ELF-1 (cell line): ENCODE results near the gene OR10T2.
"Not testable (repeated sequence)": the region's sequence is repeated elsewhere in the genome, so short reads cannot be mapped to it uniquely, and the experiment has no call there.

Experiments used
- DNase-seq: peaks from one replicate; pipeline ENCODE4 v3.0.0-alpha.2; 2016; ENCODE audit warnings: low read depth, low spot score

OR10T2 gene, protein sequence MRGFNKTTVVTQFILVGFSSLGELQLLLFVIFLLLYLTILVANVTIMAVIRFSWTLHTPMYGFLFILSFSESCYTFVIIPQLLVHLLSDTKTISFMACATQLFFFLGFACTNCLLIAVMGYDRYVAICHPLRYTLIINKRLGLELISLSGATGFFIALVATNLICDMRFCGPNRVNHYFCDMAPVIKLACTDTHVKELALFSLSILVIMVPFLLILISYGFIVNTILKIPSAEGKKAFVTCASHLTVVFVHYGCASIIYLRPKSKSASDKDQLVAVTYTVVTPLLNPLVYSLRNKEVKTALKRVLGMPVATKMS

DNA sequence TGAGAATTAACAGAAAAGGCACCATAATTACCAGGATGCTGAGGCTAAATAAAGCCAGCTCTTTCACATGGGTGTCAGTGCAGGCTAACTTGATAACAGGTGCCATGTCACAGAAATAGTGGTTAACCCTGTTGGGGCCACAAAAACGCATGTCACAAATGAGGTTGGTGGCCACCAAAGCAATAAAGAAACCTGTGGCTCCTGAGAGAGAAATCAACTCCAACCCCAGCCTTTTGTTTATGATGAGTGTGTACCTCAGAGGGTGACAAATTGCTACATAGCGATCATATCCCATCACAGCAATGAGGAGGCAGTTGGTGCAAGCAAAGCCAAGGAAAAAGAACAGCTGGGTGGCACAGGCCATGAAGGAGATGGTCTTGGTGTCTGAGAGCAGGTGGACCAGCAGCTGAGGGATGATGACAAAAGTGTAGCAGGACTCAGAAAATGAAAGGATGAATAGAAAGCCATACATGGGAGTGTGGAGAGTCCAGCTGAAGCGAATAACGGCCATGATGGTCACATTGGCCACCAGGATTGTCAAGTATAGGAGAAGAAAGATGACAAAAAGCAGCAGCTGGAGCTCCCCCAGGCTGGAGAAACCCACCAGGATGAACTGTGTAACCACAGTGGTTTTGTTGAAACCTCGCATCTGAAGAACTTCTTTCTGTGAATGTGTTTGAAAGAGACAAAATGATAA, at the start of gene OR10T2:
Gene OR10T2 (minus strand): TSS at position 649 of the 697 bp plus-strand sequence. CDS start 0 bp downstream, at position 649.
- no peak for DNase-seq

DNA sequence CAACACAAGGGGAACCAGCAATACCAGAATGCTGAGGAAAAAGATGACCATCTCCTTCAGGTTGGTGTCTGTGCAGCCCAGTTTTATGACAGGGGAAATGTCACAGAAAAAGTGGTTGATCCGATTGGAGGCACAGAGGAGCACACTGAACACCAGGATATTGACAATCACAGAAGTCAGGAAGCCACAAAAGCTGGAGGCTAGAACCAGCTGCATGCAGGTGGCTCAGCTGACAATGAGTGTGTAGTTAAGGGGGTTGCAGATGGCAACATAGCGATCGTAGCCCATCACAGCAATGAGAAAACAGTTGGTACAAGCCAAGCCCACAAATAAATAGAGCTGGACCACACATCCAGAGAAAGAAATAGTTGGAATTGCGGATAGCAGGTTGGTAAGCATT, 46.1 kb upstream of the OR10T2 start:
- DNase-seq = no peak

DNA sequence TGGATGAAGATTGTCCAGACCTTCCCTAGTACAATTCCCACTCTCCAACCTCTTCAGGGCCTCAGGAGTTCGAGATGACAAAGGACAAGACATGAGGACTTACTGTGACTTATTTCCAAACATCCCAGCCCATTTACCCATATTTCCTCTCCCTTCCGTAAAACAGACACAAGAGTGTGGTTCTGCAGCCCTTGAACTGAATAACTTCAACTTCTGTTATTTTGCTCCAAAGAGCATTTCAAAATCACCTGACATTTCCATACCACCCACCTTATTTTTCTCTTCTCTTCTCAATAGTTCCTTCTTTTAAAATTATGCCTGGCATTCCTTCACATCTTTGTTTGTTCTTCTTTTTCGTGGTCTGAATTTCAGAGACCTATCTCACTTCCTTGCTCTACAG, 35.5 kb upstream of the OR10T2 start:
- DNase-seq = no peak

DNA sequence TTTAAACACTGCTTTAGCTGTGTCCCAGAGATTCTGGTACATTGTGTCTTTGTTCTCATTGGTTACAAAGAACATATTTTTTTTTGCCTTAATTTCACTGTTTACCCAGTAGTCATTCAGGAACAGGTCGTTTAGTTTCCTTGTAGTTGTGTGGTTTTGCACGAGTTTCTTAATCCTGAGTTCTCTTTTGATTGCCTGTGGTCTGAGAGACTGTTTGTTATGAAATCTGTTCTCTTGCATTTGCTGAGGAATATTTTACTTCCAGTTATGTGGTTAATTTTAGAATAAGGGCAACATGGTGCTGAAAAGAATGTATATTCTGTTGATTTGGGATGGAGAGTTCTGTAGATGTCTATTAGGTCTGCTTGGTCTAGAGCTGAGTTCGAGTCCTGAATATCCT, 30.9 kb upstream of the OR10T2 start:
- DNase-seq = not testable (repeated sequence)

DNA sequence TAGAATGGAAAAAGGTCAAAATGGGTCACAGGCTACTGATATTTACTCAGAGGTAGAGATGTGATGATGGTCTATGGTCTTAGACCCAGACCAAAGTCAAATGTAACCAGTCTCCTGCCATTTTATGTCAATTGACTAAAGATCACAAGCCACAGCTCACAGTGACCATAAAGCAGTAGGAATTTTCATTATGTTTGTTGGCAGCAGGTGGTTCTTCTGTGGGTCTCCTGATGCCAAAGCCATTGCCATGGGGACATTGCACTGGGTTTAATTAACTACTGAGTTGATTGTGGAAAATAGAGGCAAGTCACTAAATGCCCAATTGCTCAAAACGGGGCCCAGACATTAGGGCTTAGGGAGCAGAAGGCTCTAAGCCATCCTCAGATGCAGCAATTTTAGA, 26.9 kb upstream of the OR10T2 start, which contains the start of gene OR10K2:
Gene OR10K2 (minus strand): TSS at position 101 of the 400 bp plus-strand sequence. CDS start 5,371 bp downstream, outside the sequence.
- DNase-seq = no peak

DNA sequence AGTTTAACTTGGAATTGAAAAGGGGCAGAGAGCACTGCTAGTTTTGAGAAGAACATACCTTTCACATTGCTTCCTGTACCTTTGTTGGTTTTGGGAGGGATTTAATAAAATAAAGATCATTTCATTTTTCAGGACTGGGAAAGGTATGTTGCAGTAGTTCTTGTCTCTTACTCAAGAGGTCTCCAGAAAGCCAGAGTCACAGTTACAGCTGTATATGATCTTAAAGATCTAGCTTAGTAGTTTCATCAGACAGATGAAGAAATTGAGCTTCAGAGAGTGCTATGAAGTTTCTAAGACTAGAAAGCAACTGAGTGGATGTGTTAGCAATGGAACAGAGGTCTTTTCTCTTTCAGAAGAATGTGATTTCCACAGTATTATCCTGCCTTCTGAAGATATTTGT, 25.8 kb upstream of the OR10T2 start:
- no peak for DNase-seq

DNA sequence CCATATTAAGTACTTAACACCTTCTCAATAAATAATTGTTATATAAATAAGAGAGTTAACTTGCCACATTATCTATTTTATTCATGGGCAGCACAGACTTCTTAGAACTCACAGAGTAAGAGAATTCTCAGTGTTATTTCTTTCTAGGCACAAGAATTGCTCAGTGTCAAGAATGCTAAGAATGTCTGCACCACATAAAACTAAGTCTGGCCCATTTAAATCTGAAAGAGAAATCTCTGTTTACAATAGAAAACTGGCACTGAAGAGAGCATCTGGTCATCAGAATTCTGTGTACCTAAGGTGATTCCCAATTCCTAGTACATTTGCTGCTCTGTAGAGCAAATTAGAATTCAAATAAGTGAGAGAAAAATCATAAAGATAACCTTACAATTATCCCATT, 22.9 kb upstream of the OR10T2 start:
- DNase-seq = peak; percentile 1

DNA sequence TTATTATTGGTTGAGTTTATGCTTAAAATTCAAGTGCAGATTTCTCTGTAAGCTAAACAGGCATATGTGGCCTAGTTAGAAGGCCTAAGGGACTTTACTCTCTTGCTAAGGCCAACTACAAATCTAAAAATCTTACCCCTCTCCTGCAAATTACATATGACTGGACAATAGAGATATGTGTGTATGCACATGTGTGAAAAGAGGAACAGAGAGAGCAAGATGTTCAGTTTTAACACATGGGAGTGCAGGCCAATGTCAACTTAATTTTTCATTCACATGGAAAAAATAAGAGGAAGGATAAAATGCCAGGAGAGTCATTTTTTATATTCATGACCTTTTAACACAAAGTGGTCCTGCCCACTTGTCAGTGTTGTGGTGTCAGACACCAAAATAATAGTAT, 18.3 kb upstream of the OR10T2 start:
- no peak for DNase-seq

DNA sequence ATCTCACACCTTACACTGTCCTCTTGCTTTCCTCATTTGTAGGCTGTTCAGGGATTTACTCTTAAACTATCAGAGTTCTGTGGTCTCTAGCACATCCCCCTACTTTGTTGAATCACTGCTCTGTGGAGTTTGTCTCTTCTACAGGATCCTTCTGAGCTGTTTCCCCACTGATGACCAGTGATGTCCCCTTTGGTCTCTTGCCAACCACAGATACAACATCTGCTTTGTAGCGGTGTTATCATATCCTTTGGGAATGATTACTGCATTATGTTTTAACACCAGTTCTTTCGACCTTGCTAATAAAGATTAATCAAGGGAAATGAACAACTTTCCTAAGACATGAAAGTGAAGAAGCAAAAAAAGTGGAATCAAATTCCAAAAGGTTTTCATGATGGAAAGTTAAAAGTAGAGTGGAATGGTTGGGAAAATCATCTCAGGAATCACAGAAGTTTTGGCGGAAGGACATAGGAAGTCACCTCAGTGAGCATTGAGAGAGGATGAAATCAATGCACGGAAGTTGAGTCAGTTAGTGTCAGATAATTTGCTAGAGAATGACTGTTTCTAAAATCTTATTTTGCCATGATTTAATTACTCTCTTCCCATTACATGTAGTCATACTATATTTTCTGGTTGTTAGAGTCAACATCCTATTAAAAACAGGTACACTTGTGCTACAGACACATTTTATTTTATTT, 15.5 kb upstream of the OR10T2 start:
- DNase-seq = no peak

DNA sequence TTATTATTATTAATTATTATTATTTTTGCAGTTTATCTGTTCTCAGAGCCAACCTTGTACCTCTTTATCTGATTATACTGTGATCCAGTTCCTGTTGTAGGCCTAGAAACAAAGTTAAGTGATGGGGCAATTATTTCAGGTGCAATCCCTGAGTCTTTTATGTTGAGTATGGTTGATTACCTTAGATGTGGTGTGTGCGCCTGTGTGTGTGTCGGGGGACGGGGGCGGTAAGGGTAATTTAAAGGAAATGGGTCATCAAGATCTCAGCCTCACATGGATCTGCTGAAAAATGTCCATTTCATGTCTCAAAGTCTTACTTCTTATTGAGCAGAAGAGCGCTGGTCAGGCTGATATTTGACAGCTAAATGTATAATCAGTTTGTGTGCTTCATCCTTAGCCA, 7.8 kb upstream of the OR10T2 start:
- no peak for DNase-seq

DNA sequence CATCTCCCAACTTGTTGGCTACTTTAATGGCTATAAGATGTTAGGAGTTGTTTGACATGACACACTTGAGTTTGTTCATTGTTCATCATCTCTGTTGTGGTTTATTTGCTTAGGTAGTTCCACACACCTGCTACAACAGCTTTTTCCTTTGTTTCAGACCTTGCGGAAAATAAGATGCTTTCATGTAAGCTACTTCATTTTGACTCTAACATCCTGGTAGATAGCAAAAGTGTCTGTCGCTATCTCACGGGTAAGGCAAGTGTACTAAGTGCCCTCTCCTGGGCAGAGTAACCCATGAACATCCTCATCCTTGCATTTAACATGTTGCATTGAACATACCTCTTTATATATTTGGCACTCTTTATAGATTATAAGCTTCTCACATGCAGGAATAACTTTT, 1.6 kb upstream of the OR10T2 start:
- DNase-seq = no peak

DNA sequence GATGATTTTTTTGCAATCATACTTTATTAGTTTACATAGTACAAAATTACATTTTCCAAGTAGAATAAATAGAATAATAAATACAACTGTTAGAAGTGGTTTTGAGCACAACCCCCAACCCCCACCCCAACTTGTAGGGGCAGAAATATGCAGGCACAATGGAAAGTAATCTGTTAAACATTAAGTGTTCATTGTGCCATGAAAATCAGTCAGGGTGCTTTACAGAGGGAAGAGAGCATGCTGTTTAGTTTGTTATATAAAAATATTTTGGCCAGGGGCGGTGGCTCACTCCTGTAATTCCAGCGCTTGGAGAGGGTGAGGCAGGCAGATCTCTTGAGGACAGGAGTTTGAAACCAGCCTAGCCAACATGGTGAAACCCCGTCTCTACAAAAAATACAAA, 2.6 kb downstream of the OR10T2 start:
- DNase-seq = no peak

DNA sequence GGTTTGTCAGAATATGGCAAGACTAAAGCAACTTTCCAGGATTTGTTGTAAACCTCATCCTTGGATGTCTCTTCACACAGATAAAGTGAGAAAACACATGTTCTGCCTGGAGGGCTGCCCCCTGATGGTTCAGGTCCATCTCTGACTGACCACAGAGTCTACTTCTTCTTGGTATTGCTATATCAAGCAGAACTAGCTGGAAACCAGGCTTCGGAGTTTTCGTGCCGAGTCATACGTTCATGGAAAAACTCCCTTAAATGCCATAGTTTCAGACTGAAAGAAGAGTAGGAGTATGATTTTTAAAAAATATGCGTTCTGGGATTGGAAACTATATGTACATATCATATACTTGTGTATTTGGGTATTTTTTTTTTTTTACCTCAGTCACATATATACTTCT, 5.8 kb downstream of the OR10T2 start:
- no peak for DNase-seq

DNA sequence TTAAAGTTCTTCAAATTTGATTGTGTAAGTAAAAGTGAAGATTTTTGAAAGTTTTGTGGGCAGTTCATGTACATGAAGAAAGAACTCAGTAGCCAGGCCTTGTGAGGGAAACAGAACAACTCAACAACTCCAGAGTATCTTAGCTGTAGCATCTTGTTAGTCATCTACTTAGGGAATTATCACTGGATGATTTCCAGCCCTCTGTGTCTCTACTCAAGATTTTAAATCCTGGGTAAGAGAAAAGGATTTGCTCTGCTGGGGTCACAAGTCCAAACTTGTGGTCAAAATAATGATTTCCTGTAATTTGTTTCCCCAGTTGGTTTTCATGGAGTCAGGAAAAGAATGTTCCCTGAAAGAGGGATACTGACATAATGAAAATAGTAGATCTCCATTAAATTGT, 8.2 kb downstream of the OR10T2 start:
- no peak for DNase-seq

DNA sequence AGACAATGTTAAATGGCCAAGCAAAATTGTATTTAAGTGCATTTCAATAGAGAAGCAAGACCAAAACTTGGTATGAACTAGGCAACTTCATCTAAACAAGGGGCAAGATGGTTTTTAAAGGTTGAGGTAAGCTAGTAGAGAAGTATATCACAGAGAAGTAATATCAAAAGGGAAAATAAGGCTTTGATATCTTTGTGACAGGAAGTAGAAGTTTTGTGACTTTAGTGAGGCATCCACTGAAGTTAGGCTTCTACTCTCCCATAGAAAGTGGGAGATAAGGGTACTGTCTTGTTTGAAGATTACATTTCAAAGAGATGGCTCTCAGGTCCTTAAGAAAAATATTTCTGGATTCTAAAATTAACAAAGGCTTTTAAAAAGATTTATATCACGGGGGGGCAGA, 8.9 kb downstream of the OR10T2 start:
- DNase-seq = no peak

DNA sequence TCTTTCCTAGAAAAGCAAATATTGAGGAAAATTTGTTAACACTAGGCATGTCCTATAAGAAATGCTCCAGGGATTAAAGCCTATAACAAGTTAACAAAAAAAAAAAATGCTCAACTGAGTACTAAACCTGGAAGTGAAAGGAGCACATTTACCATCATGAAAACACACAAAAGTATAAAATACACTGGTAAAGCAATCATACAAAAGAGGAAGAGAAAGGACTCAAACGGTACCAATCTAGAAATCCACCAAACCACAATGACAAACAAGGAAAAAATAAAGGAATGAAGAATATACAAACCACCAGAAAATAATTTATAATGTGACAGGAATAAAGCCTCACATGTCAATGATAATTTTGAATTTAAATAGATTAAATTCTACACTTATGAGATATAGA, 24.4 kb downstream of the OR10T2 start:
- DNase-seq = no peak

DNA sequence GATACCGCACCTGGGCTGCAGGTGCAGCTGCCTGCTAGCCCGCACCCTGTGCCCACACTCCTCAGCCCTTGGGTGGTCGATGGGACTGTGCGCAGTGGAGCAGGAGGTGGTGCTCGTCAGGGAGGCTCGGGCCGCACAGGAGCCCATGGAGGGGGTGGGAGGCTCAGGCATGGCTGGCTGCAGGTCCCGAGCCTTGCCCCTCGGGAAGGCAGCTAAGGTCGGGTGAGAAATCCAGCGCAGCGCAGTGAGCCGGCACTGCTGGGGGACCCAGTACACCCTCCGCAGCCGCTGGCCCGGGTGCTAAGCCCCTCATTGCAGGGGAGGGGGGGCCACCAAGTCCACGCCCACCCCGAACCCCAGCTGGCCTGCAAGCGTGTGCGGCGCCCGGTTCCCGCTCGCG, 25.2 kb downstream of the OR10T2 start:
- DNase-seq = not testable (repeated sequence)

DNA sequence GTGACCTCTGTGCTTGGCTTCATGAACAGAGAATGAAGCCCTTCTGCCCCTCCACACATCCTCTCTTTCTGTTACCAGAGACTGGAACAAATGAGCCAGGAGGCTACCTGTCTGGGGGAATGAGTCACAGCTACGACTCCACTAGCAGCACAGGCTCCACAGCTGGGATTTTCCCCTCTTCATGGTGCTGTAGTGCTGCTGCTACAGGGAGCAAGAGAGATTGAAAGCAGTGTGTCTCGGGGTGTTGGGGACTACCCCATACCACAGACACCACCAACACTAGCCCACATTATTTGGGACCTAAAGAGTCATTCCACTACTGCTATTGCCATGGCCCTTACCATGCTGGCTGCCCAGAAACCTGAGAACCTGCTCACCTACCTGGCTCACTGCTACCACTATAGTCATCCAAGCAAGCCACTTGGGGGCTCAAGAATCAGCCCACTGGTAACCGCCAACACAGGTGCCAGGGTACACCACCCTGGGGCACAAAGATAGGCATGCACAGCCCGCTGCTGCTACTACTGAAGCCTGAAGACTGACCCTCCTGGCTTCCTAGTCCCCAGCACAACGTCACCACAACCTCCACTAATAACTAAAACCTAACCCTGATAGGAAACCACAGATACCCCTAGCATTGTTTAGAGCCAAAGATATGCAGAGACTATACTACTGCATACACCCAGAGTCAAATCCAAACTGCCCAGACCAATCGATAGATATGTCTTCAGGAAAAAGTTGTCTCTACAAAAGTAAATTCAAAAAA, 27.9 kb downstream of the OR10T2 start:
- DNase-seq = no peak

DNA sequence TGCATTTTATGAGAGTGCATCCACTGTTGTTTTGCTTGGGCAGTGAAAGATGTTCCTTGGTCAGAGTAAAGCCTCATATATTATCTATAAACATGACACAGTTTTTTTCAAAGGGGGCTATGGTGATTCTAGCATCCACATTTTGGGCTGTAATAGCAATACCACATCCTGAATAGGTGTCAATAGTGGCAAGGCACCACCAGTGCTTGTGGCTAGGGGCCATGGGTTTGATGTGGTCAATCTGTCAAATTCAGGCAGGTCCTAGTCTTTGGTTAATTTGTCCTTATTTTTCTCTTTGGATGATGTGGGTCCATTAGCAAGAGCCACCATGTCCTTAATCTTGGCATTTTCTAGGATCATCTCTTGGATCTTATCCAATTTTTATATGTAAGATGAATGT, 32.5 kb downstream of the OR10T2 start:
- no peak for DNase-seq

DNA sequence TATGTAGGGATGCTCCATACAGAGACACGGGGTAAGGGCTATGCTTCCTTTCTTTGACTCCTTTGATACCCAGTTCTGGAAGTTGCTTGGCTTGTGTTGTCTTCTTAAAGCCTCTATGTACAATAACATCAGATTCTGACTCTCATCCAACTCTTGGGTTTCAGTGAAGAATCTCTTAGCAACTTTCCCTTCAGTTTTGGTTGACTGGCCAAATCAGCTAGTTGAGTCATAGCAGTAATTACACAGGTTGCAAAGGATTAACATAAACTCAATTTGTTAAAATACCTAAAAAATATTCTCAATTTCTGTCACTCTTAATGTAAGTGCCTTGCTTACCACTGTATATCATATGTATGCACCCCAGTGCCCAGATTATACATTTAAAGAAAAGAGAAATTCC, 36.3 kb downstream of the OR10T2 start:
- DNase-seq = no peak

DNA sequence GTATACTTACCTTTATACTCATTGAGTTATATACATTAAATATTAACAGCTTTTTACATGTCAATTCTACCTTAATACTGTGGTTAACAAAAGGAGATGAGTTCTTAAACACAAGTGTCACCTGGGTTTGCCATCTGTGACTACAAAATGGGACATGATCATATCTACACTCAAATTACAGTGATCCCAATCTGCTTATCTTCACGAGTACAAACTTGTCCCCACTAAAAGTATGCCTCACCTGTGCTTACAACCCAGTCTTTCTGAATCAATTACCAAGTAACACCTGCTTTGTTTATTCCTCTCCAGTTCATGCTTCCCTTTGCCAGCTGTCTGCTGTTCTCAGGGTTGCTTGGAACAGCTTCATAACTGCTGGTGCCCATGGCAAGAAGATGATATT, 36.8 kb downstream of the OR10T2 start:
- no peak for DNase-seq

DNA sequence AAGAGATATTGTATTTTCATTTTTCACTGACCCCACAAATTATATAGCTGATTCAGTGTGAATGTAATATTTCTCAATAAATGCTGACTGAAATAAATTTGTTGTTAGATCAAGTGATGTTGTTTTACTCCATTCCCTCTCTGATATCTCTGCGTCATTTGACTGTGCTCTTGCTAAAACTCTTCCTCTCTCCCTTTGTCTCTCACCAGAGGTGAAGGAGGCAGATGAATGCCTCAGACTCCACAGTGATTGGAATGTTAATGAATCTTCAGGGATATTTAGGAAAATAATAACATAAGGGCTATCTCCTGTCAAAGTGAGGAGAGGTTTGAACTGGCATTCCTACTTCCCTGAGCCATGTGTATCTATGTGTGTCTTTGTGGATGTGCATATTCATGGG, 41.8 kb downstream of the OR10T2 start:
- DNase-seq = no peak
